Peyer's patch (tissue), 4 donors: ENCODE results near the gene CNKSR3.

Source experiments
- CTCF ChIP-seq, 6 experiments: fragments of 450-650 bp in 4 of 6; fragments of 200-600 bp in 2 of 6; sonication (generic) in 1 of 6; IDR thresholded peaks; one replicate each; pipeline ENCODE4 v1.5.1; 2017 to 2019; ENCODE audit warnings: antibody characterized with exemption in 6 of 6, mild to moderate bottlenecking in 3 of 6, moderate library complexity in 1 of 6
- POLR2A ChIP-seq, 2 donors: fragments of 450-650 bp; IDR thresholded peaks; one replicate each; pipeline ENCODE4 v1.5.1; 2017; ENCODE audit warnings: antibody characterized with exemption in 2 of 2, mild to moderate bottlenecking in 2 of 2, moderate library complexity in 2 of 2

DNA sequence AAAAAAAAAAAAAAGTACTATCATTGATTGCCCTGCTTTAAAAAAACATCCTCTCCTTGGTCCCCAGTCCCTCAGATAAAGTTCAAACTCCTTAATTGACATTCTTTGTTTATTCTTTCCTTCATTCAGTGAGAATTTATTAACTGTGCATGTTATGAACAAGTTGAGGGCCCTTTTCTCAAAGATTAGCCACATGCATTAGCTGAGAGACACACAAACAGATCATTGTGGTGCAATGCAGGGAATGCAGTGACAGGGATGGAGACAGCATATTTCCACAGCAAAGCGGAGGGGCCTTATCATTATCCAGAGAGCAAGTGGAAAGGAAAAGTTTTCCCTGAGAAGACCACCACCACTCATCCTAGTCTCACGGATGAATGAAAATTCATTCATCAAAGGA is 132.0 kb downstream of the CNKSR3 start:
- no peak for TF ChIP-seq CTCF (IDR thresholded peaks at IDR 0.05)
- TF ChIP-seq POLR2A (IDR thresholded peaks at IDR 0.05), result no peak
